Fibroblast of pulmonary artery (primary cell): ENCODE measurements around the gene CLCF1.

Source experiments
- DNase-seq: peaks from one replicate; pipeline ENCODE4 v3.0.0-alpha.2; 2010; ENCODE audit warnings: low read depth
- H3K4me3 ChIP-seq: replicated peaks from 2 replicates; pipeline ENCODE4 v1.5.1; 2011; ENCODE audit warnings: low read depth, mild to moderate bottlenecking, control low read depth, low read length, moderate library complexity
- TF ChIP-seq, protein P1 (sequence below): IDR thresholded peaks from 2 replicates; pipeline ENCODE4 v1.5.1; 2011; ENCODE audit warnings: mild to moderate bottlenecking, control low read depth, low read length, inconsistent platforms; ENCODE audit errors: missing control alignments

The CLCF1 gene

DNA sequence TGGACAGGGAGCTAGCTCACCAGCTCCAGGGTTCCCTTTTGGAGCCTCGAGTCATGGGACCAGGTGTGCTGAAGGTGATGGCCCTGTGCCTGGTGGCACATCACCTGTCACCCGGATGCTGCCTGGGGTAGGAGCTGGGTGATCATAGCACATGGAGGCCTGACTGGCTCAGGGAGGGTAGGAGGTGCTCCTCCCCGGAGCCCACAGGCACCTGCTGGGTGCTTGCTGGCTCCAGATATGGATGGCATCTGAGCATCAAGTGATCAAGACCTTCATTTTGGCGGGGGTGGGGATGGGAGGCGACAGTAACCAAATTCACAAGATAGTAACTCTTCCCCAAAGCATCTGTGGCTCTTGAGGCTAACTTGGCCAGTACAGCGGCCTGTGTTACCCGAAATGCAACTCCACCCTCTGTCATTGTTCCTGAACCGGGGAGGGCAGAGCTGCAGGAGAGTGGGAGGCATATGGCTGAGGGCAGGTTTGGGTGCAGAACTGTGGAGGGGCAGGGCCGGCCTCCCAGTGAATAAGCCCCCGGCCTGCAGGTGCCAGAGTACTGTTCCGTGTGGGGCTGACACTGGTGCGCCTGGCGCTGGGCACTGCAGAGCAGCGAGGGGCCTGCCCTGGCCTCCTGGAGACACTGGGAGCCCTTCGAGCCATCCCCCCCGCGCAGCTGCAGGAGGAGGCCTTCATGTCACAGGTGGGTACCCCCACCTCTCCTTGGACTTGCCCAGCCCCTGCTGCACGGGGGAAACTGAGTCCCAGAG is 35.2 kb upstream of the CLCF1 start:
- H3K4me3 ChIP-seq: no peak overlapping the region

DNA sequence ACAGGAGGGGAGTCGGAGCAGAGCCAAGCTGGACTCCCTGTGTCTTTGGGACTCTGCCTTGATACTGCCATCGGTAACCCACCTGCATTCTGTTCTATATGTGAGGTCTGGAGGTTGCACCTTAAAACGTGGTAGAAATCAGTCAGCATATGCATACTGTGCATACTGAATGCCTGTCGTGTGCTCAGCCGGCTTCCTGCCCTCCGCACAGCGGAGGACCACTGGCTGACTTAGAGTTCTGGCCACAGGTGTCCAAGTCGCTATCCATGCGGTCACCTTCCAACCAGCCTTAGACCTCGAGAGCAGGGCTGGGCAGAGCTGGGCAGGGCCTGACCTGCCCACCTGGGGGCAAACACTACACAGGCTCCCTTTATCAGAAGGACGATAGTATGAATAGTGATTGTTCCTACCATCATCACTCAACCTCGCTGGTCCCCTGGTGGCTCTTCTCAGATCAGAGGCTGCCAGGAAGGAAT is 34.3 kb upstream of the CLCF1 start:
- DNase-seq: no peak
- H3K4me3 ChIP-seq: no peak overlapping the region
- TF ChIP-seq, protein P1, sequence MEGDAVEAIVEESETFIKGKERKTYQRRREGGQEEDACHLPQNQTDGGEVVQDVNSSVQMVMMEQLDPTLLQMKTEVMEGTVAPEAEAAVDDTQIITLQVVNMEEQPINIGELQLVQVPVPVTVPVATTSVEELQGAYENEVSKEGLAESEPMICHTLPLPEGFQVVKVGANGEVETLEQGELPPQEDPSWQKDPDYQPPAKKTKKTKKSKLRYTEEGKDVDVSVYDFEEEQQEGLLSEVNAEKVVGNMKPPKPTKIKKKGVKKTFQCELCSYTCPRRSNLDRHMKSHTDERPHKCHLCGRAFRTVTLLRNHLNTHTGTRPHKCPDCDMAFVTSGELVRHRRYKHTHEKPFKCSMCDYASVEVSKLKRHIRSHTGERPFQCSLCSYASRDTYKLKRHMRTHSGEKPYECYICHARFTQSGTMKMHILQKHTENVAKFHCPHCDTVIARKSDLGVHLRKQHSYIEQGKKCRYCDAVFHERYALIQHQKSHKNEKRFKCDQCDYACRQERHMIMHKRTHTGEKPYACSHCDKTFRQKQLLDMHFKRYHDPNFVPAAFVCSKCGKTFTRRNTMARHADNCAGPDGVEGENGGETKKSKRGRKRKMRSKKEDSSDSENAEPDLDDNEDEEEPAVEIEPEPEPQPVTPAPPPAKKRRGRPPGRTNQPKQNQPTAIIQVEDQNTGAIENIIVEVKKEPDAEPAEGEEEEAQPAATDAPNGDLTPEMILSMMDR: no peak

More for the DNA sequence above, 35.2 kb upstream of the CLCF1 start:
- TF ChIP-seq, protein P1: no peak
- no peak for DNase-seq

DNA sequence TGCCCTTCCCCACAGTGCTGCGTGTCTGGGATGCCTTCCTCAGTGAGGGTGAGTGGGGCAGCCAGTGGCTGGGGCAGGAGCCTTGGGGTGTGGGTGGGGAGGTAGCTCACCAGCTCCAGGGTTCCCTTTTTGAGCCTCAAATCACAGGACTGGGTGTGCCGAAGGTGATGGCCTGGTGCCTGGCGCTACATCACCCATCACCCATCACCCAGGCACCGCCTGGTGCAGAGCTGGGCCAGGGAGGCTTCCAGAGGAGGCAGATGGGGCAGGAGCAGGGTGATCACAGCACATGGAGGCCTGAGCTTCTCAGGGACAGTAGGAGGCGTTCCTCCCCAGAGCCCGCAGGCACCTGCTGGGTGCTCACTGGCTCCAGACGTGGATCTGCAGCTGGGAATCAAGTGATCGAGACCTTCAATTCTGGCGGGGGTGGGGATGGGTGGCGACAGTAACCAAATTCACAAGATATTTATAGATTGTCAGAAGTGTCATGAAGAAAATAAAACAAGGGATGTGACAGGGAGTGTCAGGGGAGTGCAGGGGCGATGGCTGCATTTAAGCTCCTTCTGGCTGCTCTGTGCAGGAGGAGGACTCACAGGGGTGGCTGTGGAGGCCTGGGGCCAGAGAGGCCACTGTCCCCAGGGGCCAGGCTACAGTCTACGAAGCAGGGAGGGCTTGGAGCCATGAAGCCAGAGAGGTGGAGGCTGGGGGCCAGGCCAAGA is 33.7 kb upstream of the CLCF1 start:
- no peak for DNase-seq
- TF ChIP-seq, protein P1: no peak
- no peak overlapping the region for H3K4me3 ChIP-seq

DNA sequence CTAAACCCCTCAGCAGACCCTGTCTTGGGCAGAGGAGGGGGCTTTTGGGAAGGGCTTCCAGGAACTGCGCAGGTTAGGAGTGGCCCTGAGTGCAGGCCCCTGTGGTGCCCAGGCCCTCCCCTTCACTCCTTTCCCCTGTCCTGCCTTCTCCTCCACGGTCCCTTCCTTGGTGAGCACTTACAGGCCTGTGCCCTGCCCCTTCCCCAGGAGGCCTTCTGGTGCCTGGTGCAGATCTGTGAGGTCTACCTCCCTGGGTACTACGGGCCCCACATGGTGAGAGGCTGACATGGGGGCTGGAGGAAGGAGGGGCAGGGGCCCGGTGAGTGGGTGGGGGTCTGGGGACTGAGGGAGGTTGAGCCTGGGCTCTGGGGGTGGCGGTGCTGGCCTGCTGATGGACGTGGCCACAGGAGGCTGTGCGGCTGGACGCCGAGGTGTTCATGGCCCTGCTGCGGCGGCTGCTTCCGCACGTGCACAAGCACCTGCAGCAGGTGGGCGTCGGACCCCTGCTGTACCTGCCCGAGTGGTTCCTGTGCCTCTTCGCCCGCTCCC is 33.1 kb upstream of the CLCF1 start:
- no peak overlapping the region for H3K4me3 ChIP-seq
- TF ChIP-seq, protein P1: no peak
- DNase-seq: no peak

DNA sequence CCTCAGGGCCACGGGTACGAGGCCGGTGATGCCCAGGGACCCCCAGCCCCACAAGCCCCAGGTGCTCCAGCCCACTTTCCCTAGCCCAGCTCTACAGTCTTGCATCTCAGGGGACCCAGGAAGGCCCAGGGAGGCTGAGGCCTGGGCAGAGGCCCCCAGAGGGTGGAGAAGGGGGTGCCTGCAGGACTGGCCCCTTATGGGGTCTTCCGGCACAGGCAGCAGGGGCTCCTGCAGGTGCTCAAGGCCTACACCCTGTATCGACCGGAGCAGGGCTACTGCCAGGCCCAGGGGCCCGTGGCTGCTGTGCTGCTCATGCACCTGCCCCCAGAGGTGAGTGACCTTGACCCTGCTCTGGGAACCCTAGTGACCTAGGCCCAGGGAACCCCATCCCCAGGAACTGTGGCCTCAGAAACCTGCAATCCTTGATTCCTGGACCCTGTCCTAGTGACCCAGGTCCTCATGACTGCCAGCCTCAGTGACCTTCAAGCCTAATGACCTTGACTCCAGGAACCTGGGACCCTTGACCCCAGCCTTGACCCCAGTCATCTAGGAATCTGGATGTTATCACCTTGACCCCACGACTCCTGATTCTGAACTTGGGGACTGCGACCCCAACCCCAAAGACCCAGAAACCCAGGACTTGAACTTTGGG is 32.4 kb upstream of the CLCF1 start:
- TF ChIP-seq, protein P1: no peak
- no peak overlapping the region for H3K4me3 ChIP-seq
- no peak for DNase-seq

DNA sequence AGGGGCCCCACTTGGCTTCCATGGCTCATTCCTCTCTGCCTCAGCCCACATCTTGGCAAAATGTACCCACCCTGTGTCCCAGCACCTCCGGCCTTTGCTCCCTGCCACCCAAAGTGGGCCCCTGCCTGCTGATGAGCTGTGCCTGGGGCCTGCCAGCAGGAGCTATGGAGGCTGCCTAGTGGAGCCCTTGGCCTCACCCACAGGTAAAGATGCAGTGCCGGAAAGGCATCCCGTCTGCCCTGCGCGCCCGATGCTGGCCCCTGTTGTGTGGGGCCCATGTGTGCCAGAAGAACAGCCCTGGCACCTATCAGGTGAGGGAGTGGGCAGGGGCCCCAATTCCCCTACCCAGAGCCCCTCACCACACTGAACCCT is 31.8 kb upstream of the CLCF1 start:
- TF ChIP-seq, protein P1: no peak
- DNase-seq: no peak
- no peak overlapping the region for H3K4me3 ChIP-seq
